C4-2B (cell line): ENCODE measurements around the gene EGR4.

ENCODE experiments used
- CTCF ChIP-seq: fragments of 450-650 bp; conservative IDR thresholded peaks from 2 replicates; pipeline ENCODE4 v1.5.1; 2017; ENCODE audit warnings: mild to moderate bottlenecking
- ZFX ChIP-seq: fragments of 450-650 bp; IDR thresholded peaks from 2 replicates; pipeline ENCODE4 v1.6.1; 2017

- TF ChIP-seq CTCF (no peak), ZFX (no peak)
Observed at GRCh38 chr2:73259704-73260337, 33.5 kb downstream of the EGR4 start.
